SK-N-MC (cell line): ENCODE results near the gene NFXL1.

Source experiments
- EZH2 ChIP-seq: fragments of 200-600 bp; sonication (generic); IDR thresholded peaks from one replicate; pipeline ENCODE4 v1.6.1; 2017; ENCODE audit warnings: antibody characterized with exemption
- POLR2AphosphoS5 ChIP-seq: IDR thresholded peaks from 2 replicates; pipeline ENCODE4 v1.6.1; 2012; ENCODE audit warnings: mild to moderate bottlenecking, low read depth, low read length, borderline replicate concordance

GRCh38 chr4:47860305-47860704 is 54.1 kb downstream of the NFXL1 start:
- TF ChIP-seq EZH2 (no peak), POLR2AphosphoS5 (no peak)
